ENCODE measurements around the gene CACNA1E.

The CACNA1E gene

DNA sequence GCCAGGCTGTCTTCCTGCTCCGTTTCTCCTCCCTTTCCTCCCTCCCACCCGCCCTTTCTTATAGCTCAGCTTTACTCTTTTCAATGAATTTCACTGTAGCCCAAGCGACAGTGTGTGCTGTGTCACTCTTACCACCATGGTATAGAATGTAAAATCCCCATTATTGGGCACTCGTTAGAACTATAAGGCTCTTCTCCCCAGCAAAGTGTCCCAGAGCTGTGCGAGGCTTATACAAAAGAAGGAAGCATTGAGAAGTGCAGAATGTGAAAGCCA lies 192.5 kb downstream of the CACNA1E start:
- DNase-seq = peak in 1 of 58 donors; percentile 27

DNA sequence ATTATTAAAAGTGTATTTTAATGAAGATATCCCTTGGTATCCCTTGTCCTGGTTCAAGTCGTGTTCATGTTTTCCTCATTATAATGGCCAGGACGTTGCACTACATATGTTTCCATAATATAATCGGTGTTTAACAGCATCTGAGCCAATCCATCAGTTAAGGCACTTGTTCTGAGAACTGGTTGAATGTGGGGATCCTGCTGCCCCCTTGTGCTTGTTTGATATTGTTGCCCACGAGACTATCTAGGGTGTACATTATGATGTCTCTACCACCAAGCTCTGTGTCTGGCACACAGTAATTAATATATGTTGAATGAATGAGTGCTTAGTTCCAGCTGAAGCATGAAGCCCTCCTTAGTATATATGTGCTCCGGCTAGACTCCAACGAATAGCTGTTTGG lies 193.0 kb downstream of the CACNA1E start:
- peak in 27 of 58 donors; percentile 1 to 72 (median 29) for DNase-seq

DNA sequence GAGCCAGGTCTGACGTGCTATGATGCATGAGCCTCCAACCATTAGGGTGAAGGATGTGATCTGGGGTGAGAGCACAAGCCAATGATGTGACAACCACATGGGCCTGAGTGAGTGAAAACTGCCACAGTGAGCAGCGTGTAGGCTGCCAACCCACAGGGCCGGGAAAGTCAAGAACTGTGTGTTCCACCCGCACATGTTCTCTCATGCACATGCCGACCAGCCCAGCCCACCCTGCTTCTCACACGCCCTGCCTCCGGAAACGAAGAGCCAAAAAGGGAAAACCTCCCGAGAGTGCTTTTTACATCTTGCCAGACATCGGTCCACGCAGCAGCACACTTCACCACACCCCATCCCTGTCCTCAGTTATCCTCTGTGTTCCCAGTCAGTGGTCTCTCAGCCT lies 197.0 kb downstream of the CACNA1E start:
- DNase-seq = peak in 6 of 58 donors; percentile 4 to 54 (median 22)

DNA sequence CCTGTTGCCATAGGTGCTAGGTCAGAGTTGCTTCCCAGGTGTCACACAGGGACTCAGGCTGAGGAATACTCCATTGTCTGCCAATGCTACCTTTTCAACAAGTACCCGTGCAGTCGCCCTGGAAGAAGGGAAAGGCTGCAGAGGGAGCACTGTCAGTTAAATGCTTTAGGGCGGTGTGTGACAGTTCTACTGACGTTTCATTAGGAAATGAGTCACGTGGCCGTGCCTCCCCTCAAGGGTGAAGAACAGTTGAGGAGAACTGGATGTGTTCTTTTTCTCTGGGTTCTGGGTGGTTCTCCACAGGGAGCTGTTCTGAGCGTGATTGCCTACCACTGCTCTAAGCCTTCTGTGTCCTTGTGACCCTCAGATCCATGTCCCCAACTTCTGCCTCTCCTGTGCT lies 197.6 kb downstream of the CACNA1E start:
- peak in 1 of 58 donors; percentile 38 for DNase-seq

DNA sequence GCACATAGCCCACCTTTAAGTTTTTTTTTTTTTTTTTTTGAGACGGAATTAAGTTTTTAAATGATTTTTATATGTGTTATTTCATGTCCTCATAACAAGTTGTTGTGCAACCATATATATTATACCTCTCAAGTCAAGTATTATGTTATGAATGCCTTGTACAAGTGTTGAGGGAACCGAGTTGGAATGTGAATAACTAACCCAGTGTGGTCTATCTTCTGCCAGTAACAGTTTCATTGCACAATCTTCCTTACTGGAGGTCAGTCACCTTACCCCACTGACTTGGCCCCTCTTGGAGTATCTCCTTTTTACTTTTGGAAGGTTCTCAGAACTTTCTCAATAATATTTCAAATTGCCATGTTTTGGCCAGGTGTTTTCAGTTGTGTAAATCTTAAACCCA lies 201.9 kb downstream of the CACNA1E start:
- DNase-seq = no peak

DNA sequence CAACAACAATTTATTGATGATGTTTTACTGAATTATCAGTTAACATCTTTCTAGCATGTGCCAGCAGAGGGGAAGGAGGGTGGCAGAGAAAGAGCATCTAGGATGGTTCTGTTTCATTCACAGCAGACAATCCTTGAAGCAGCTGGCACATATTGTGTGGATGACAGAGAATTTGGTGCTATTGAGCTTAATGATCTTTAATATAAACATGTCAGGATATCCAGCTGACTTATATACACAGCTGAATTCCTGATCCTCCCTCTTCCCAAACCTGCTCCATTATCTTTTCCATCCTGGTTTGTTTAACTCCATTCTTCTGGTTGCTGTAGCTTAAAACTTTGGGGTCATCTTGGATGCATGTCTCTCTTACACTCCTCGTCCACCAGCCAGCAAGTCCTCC lies 218.6 kb downstream of the CACNA1E start:
- no peak for DNase-seq

DNA sequence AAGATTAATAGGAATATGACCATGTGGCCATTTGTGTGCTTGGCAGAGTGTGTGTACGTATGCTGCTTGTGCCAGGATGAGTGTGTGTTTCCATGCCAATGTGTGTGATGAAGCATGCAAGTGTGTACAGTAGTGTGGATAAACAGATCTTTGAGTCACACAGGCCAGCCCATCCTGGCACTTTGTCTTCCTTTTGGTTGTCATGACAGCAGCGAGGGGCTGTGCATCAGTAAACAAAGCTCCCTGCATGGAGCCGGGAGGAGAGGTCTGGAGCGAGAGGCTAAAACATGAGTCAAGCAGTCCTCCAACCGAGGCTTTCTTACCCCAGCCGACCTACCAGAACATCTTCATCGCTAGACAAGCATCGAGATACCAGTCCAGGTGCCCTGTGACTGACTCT lies 221.2 kb downstream of the CACNA1E start:
- peak in 3 of 58 donors; percentile 4 to 19 (median 19) for DNase-seq

DNA sequence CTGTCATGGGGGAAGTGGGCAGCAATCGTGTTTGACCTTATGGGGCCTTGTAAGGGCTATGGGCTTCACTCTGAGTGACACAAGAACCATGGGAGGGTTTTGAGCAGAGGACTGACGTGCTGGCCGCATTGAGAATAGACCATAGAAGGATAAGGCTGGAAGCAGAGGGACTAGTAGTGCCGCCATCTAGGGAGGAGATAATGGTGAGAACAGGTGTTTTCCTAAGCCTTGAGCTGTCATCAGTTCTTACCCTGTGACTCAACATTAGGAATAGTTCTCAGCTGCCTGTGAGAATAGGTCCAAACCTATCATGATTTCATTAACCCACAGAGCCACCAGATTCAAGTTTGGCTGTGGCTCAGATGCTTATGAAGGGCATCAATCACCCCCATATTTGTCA lies 228.5 kb downstream of the CACNA1E start:
- no peak for DNase-seq

DNA sequence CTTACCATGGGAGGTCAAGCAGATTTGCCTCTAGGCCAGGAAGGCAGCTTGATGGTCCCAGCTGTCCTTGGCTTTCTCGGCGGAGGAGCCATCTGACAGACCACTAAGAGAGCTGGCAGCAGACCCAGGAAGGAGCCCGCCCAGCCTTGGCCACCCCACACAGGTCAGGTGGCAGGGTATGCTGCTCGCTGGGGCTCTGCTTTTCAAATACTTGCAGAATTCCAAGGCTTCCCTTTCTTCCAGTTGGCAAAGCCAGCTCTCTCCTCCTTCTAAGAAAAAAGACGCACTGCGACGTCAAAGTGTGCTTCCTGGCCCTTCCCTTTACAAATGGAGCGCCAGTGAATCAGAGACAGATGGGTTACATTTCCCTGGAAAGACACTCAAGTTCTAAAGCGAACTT lies 229.4 kb downstream of the CACNA1E start:
- peak in 15 of 58 donors; percentile 3 to 51 (median 15) for DNase-seq

DNA sequence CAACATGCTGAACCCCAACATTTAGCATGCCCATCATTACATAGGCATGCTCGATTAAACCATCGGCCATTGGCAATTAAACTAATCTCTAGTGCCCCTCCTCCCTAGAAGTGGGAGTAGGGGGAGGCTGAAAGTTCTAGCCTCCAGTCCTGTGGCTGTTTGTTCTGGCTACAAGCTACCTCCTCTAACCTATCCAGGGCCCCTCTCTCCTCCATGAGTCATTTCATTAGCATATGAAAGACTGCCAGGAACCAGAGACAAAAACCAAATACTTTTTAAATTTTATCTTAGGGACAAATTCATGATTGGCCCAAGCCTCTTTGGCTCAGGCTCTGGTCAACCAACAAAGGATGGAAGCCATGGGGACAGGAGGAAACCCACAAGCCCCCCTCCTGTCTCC lies 231.1 kb downstream of the CACNA1E start:
- DNase-seq = no peak

DNA sequence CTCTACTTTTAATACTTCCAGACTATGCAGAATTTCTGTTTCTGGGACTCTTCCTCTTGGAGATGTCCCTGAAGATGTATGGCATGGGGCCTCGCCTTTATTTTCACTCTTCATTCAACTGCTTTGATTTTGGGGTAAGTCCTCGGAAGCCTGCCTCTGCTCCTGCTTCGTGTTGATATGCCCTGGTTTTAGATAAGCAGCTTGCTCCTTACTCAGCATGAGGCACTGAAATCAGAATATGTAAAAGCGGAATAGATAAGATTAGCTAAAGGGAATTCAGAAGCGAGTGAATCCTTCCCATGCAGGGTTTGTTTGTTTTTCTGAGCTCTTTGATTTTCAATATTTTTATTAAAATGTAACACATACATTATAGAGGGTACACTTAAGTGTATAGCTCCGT lies 234.7 kb downstream of the CACNA1E start:
- no peak for DNase-seq

DNA sequence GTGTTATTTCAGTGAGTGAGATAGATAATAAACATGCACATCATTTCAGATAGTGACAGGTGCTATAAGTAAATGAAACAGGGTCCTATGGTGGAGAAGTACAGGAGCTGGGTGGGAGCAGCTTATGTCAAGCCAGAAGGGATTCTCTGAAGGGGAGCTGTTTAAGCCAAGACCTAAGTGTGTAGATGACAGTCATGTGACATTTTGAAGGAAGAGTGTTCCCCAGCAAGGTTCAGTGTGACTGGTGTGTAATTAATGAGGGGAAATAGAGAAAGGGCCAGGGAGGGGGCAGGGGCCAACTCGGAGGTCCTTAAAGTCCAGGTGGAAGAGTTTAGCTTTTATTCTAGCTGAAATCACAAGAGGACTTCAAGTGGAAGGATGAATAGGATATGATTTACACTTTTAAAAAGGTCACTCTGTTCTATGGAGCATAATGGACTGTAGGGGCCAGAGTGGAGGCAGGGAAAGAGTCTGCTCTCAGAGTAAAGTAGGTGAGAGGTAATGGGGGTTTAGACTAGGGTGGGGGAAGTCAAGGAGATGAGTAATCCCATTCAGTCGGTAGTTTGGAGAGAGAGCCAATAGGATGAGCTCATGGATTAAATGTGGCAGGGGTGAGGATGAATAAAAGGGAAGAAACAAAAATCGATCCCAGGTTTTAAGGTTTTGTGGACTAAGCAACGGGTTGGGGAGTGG lies 243.1 kb downstream of the CACNA1E start:
- no peak for DNase-seq

DNA sequence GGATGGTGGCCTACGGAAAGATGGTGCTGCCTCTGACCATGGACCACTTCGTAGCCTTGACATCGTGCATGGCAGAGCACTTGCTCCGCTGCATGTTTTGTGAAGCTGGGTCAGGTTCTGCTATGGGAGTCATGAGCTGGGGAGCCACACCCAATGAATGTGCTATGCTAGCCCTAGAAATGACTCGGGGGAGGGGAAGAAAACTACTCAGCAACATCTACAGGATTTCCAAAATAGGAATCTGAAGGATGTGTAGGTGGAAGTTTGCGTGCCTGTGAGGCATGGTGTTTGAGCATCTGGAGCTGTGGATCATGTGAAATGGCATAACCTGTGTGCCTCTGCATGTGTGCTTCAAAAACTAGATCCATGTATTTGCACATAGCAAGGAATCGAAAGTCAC lies 247.3 kb downstream of the CACNA1E start:
- DNase-seq = no peak

DNA sequence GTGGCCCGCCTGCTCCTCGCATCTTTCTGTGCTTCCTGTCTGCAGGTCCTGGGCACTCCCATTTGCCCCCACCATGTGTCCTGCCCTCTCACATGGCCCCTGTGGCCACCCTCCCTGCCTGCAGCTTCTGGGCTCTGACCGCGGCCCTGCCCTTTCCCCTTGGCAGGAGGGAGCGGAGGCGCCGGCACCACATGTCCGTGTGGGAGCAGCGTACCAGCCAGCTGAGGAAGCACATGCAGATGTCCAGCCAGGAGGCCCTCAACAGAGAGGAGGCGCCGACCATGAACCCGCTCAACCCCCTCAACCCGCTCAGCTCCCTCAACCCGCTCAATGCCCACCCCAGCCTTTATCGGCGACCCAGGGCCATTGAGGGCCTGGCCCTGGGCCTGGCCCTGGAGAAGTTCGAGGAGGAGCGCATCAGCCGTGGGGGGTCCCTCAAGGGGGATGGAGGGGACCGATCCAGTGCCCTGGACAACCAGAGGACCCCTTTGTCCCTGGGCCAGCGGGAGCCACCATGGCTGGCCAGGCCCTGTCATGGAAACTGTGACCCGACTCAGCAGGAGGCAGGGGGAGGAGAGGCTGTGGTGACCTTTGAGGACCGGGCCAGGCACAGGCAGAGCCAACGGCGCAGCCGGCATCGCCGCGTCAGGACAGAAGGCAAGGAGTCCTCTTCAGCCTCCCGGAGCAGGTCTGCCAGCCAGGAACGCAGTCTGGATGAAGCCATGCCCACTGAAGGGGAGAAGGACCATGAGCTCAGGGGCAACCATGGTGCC lies 249.1 kb downstream of the CACNA1E start:
- no peak for DNase-seq

DNA sequence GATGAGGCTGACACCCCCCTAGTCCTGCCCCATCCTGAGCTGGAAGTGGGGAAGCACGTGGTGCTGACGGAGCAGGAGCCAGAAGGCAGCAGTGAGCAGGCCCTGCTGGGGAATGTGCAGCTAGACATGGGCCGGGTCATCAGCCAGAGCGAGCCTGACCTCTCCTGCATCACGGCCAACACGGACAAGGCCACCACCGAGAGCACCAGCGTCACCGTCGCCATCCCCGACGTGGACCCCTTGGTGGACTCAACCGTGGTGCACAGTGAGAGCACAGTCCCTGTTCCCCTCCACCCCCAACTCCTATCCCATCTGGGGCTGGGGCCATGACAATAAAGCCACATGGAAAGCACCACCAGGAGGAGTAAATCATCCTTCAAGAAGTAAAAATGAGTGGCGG lies 250.2 kb downstream of the CACNA1E start:
- no peak for DNase-seq

DNA sequence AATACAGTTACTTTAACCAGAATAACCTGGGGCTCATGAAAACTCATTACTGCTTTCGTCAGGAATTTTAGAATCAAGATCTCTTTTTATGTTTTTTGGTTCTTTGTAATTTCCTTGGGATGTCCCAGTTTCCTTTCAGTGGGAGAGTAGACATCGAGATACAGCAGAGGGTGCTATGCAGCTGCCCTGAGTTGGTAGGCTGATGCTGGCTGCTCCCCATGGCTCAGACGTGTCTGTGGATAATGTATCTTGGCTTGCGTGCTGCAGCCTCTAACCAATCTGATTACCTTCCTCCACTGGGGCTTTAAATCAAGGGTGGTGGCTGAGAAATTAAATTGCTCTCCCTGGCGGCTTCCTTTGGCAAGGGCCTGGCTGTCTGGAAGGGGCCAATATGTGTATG lies 253.7 kb downstream of the CACNA1E start:
- DNase-seq = peak in 1 of 58 donors; percentile 6

DNA sequence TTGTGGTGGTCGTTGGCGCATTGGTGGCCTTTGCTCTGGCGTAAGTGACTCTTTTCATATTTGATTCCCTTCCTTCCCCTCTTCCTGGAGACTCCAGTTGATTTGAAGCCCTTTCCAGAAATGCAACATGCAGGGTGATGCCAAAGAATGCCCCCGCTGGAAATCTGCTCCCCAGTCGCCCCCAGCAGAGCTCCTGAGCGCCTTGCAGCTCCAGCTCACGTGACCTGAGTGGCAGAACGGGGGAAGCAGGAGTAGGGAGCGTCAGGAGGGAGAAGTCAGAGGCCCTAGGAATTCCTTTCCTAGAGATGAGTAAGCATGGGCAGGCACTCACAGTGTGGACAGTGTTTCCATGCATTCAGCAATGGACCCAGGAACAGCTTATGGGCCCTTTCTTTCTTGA lies 255.9 kb downstream of the CACNA1E start:
- peak in 1 of 58 donors; percentile 20 for DNase-seq

DNA sequence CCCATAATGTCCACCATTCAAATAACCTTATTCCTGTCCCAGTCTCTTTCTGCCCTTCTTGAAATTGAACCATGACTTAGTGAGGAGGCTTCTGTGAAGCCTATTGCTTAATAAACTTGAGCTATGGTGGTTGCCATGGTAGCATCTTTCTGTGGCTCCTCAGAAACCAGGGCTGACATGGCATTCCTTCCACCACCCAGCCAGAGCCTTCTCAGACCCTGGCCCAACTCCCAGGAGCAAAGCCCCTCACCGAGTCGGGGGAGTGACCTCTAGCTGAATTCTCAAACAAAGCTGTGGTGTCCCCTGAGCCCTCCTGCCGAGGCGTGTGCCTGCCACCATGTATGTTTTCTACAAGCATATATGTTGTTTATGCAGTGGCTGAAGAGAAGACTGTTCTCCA lies 259.1 kb downstream of the CACNA1E start:
- peak in 1 of 58 donors; percentile 5 for DNase-seq

DNA sequence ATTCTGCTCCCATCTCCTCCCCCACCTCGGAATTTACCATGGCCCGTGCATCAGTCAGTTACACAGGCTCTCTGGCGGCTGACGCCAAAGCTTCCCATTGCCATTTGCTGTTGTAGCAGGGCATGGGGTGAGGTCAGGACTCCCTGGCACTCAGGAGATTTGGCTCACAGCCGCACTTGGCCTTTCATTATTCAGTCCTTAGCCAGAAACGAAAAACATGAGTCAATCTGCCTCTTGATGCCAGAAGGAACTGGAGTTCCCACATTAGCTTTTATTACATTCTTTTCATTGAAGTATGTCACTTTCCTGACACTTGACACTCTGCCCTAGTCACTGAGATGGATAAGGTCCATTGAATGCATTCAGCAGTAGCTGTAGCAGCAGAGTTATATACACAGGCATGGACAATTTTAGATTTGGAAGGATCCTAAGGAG lies 260.6 kb downstream of the CACNA1E start:
- peak in 25 of 58 donors; percentile 2 to 66 (median 20) for DNase-seq

DNA sequence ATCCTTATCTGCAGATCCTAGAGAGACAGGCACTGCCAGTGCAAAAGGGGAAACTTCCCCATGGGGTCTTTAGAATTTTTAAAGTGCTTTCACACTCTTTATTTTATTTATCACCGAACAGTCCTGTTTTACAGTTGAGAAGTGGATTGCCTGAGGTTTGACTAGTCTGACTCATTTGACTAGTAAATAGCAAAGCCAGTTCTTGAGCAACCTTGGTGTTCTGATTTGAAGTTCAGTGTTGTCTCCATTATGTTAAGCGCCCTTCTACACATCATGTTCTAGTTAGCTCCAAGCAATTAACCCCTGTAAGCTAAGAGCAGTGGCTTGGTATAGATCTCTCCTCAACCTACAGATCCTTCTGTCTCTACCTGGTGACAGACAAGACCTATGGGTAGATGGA lies 262.9 kb downstream of the CACNA1E start:
- no peak for DNase-seq

DNA sequence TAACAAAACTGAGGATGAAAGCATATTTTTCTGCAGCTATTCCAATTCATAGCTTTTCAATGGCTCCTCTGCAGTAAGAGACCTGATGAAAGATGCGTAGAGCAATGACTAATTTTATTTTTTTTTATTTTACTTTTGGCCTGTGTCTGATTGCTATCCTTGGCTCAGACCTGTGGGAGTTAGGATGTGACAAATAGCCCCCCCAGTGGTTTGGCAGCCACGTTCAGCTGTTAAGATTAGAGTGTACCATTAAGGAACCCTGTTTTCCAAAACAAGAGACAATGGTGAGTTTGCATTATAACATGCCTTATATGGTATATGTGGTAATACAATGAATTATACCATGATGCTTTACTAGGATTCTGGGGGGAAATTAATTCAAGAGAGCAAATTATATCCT lies 264.7 kb downstream of the CACNA1E start:
- DNase-seq = no peak

DNA sequence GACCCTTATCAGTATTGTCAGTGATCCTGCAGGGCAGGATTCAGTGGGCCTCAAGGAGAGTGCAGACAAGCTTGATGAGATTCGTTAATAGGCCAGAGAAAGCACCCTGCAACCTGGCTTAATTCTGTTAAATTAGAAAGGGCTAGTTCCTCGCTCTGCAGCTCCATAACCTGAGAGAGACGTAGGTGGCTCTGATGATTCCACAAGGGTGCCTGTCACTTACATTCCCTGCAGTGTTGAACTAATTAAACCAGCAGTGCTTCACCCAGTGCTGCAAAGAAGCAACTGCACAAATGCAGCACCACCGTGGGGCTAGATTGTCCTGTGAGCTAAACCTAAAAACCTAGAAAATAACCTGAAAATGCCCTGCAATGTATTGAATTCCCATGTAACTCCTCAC lies 270.8 kb downstream of the CACNA1E start:
- DNase-seq = no peak

DNA sequence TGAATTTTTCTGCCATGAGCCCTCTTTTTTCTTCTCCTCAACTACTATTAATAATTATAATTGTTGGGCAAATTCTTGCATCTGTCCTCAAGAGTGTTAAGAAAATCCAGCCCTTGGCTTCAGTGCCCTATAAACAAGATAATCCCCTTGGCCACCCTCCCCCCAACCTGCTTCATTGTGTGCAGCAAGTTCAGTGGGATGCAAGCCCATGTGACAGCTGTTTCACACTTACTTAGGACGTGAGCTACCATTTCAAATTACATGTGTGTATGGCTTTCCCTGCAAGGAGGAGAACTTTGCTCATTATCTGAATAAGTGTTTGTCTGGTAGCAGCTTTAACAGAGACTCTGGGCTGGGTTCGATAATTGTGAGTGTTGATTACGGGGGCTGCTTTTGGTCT lies 276.2 kb downstream of the CACNA1E start:
- no peak for DNase-seq
